ENCODE data around the gene TGM2. TPM values are rescaled to one million over a fixed set of nuclear protein-coding genes. Genes with fewer than 3 reads are reported as not detected.

The TGM2 gene
- total RNA-seq, 3 donors from 2014 or later = 14.9 to 62.2 (median 33.3) TPM

DNA sequence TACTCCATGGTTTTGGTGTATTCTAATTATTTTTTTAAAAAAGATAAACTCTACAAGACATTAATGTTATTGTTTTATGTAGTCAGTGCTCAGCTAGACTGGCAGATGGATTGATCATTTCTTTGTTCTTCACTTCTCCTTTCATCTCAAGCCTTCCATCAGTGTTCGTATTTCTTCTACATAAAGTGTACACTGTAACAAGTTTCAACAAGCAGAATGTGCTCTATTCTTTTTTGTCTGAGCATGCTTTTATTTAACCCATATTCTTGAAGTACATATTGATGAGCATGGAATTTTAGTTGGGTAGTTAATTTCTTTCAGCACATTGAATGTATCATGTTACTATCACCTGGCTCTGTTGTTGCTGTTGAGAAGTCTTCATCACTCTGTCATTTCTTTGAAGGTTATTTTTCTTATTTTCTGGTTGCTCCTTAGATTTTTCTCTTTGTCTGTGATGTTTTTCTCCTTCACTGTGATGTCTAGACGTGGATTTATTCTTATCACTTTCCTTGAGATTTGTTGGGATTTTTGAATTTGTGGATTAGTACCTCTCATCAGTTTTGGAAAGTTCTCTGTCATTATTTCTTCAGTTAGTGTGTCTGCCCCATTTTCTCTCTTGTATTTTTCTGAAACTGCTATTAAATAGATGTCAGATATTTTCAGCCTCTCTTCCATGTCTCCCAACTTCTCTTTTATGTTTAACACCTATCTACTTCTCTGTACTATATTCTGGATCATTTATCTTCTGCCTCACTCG, 48.5 kb downstream of the TGM2 start:
- Histone ChIP-seq H3K4me3 (no peak overlapping the region), H3K36me3 (ENCODE audit: low read depth) (no peaks in the 10 kb centered on the region), H3K9me3 (no peaks in the 10 kb centered on the region), H3K4me1 (ENCODE audit: low read depth) (no peaks in the 10 kb centered on the region)
- intact Hi-C loops (cut with DNase I, micrococcal nuclease) = no loop called here
- DNase-seq = no peak
- TF ChIP-seq, protein P1, sequence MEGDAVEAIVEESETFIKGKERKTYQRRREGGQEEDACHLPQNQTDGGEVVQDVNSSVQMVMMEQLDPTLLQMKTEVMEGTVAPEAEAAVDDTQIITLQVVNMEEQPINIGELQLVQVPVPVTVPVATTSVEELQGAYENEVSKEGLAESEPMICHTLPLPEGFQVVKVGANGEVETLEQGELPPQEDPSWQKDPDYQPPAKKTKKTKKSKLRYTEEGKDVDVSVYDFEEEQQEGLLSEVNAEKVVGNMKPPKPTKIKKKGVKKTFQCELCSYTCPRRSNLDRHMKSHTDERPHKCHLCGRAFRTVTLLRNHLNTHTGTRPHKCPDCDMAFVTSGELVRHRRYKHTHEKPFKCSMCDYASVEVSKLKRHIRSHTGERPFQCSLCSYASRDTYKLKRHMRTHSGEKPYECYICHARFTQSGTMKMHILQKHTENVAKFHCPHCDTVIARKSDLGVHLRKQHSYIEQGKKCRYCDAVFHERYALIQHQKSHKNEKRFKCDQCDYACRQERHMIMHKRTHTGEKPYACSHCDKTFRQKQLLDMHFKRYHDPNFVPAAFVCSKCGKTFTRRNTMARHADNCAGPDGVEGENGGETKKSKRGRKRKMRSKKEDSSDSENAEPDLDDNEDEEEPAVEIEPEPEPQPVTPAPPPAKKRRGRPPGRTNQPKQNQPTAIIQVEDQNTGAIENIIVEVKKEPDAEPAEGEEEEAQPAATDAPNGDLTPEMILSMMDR (IDR thresholded peaks at IDR 0.05) = no peak
- no peak for ATAC-seq

DNA sequence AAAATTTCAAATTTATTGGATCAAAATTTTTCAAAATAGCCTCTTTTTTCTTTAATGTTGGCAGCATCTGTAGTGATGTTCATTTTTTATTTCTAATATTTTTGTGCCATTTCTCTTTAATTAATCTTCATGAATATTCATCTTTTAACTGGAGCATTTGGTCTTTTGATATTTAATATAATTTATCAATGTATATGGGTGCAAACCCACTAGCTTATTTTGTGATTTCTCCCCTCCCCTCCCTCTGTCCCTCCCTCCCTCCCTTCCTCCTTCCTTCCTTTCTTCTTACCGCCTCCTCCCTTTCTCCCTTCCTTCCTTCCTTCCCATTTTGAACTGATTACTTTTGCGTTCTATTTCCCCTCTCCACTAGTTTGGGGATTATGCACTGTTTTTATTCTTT, 49.2 kb downstream of the TGM2 start:
- DNase-seq (no peak), ATAC-seq (no peak)
- Histone ChIP-seq H3K4me1 (ENCODE audit: low read depth) (peaks cover under 1% of the 10 kb centered on the region), H3K36me3 (ENCODE audit: low read depth) (no peaks in the 10 kb centered on the region), H3K4me3 (no peak overlapping the region), H3K9me3 (no peaks in the 10 kb centered on the region)
- intact Hi-C loops (cut with DNase I, micrococcal nuclease) = no loop called here
- TF ChIP-seq, protein P1 (IDR thresholded peaks at IDR 0.05) = no peak

DNA sequence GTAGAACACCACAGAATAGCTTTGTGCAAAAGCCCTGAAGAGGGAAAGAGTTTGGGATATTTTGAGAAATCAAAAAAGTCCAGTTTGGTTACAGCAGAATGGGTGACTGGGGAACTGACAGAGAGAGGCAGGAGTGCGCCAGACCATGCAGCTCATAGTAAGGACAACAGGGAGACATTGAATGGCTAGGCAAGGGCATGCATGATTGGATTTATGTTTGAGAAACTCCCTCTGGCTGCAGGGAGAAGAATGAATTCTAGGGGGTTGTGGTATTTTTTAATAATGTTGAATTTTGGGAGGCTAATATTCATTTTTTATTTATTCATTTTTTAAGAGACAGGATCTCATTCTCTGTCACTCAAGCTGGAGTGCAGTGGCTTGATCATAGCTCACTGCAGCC, 49.9 kb downstream of the TGM2 start:
- ATAC-seq (no peak), DNase-seq (no peak)
- TF ChIP-seq, protein P1 (IDR thresholded peaks at IDR 0.05) = no peak
- H3K4me1 ChIP-seq (ENCODE audit: low read depth) = peaks cover 7% of the 10 kb centered on the region
- intact Hi-C loops (cut with DNase I, micrococcal nuclease) = no loop called here
- H3K4me3 ChIP-seq = no peak overlapping the region
- no peaks in the 10 kb centered on the region for H3K9me3 ChIP-seq
- no peaks in the 10 kb centered on the region for H3K36me3 ChIP-seq (ENCODE audit: low read depth)

DNA sequence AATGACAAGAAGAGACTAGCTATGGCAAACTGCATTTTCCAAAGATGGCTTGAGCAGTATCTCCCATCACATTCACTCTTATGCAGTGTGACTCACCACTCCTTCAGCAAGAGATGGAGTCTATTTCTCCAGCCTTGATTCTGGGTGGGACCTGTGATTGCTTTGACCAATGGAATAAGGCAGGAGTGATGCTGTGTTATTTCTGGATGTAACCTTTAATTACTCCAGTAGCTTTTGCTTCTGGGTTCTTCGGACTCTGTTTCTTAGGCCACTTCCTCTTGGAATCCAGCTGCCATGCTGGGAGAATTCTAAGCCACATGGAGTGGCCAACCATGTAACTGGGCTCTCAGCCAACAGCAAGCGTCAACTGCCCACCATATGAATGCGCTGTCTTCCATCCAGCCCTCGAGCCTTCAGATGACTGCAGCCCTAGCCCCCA, 50.7 kb downstream of the TGM2 start:
- intact Hi-C loops (cut with DNase I, micrococcal nuclease) = no loop called here
- no peaks in the 10 kb centered on the region for H3K9me3 ChIP-seq
- H3K4me1 ChIP-seq (ENCODE audit: low read depth) = peaks cover 14% of the 10 kb centered on the region
- TF ChIP-seq, protein P1 (IDR thresholded peaks at IDR 0.05) = no peak
- no peaks in the 10 kb centered on the region for H3K36me3 ChIP-seq (ENCODE audit: low read depth)
- DNase-seq = no peak
- ATAC-seq = no peak
- no peak overlapping the region for H3K4me3 ChIP-seq

DNA sequence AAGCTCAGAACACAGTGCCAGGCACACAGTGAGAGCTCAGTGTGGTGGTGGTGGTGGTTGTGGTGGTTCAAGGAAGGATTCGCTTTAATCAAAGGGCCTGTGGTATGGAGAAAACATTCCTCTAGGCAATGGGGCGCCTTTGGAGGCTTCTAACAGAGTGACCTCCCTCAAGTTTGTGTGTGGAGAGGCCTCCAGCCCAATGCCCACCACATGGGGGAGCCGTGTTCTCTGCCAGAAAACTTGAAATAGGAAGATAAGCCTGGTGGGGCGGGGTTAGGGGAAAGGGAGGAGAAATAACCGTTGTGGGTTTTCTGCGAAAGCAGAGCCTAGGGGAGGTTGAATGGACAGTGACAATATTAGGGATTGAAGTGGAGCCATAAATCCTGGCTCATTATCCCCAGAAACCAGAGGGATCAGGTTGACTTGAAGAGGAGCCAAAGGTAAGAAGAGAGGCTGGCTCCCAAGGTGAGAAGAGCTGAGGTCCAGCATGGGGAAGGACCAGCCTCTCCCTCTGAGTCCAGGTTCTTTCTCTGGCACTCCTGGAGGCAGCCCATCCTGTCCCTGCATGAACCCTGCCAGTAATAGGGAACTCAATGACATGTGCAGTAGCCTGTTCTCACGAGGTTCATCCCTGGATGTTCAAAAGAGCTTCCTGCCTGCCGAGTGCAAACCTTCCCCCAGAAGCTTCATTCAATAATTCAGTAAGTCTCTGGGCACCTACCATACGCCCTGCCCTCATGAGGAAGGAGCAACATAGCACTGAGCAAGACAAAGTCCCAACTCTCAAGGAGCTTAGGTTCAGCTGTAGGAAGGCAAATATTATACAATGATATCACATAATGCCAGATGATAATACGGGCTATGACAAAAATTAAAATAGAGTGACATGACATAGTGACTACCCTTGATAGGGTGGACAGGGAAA, 51.4 kb downstream of the TGM2 start:
- H3K4me1 ChIP-seq (ENCODE audit: low read depth) = peaks cover 21% of the 10 kb centered on the region
- DNase-seq (peak in 1 of 3 donors; percentile 46), ATAC-seq (no peak)
- H3K9me3 ChIP-seq = no peaks in the 10 kb centered on the region
- intact Hi-C loops (cut with DNase I, micrococcal nuclease) = no loop called here
- no peak overlapping the region for H3K4me3 ChIP-seq
- no peaks in the 10 kb centered on the region for H3K36me3 ChIP-seq (ENCODE audit: low read depth)
- TF ChIP-seq, protein P1 (IDR thresholded peaks at IDR 0.05) = no peak
